BE2C (cell line): ENCODE results near the gene CILP.

Experiments
- DNase-seq: peaks from one replicate; pipeline ENCODE4 v3.0.0-alpha.2; 2020
- H3K27me3 ChIP-seq: fragments of 250-450 bp; sonication (Bioruptor Pico); 2 replicates; pipeline ENCODE4 v1.5.1; 2020; ENCODE audit warnings: mild to moderate bottlenecking
- H3K36me3 ChIP-seq: fragments of 250-450 bp; sonication (Bioruptor Pico); 2 replicates; pipeline ENCODE4 v1.5.1; 2020; ENCODE audit warnings: mild to moderate bottlenecking
- H3K4me1 ChIP-seq: fragments of 250-450 bp; sonication (Bioruptor Pico); 2 replicates; pipeline ENCODE4 v1.5.1; 2020
- H3K4me3 ChIP-seq: 2 replicates; pipeline ENCODE4 v1.5.1; 2011; ENCODE audit warnings: low read depth, low read length
- H3K9me3 ChIP-seq: fragments of 250-450 bp; sonication (Bioruptor Pico); 2 replicates; pipeline ENCODE4 v1.5.1; 2020
- TF ChIP-seq, protein P1 (sequence below): IDR thresholded peaks from 2 replicates; pipeline ENCODE4 v1.5.1; 2012; ENCODE audit warnings: mild to moderate bottlenecking, low read depth, low read length

The CILP gene

DNA sequence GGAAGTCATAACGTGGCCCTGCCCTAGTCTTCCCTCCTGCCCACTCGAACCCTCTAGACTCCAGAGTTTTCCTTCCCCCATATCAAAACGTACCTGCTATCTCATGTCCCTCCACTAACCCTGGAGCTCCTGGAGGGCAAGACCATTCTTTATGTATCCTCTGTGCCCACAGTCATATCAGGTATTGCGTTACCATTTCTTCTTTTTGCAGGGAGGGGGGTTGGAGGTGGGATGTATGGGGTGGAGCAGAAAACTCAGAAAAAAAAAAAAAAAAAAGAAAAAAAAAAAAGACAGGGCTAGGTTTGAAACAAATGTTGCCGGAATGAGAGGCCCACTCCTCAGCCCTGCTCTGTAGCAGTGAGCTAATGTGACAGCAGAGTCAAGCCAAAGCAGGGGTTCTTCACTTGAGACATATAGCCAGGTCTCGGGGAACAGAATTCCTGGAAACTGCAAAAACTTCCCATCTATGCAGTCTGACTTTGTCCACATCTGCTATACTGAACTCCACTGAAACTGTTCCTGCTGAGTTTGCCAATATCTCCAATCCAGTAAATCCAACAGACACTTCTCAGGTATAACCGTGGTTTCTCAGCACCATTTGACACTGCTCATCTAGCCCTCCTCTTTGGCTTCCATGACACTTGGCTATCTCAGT, 44.3 kb upstream of the CILP start:
- TF ChIP-seq, protein P1, sequence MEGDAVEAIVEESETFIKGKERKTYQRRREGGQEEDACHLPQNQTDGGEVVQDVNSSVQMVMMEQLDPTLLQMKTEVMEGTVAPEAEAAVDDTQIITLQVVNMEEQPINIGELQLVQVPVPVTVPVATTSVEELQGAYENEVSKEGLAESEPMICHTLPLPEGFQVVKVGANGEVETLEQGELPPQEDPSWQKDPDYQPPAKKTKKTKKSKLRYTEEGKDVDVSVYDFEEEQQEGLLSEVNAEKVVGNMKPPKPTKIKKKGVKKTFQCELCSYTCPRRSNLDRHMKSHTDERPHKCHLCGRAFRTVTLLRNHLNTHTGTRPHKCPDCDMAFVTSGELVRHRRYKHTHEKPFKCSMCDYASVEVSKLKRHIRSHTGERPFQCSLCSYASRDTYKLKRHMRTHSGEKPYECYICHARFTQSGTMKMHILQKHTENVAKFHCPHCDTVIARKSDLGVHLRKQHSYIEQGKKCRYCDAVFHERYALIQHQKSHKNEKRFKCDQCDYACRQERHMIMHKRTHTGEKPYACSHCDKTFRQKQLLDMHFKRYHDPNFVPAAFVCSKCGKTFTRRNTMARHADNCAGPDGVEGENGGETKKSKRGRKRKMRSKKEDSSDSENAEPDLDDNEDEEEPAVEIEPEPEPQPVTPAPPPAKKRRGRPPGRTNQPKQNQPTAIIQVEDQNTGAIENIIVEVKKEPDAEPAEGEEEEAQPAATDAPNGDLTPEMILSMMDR: no peak
- Histone ChIP-seq H3K9me3 (no peaks in the 10 kb centered on the region), H3K4me3 (no peak overlapping the region), H3K4me1 (no peaks in the 10 kb centered on the region), H3K27me3 (no peaks in the 10 kb centered on the region), H3K36me3 (peaks cover 14% of the 10 kb centered on the region)
- no peak for DNase-seq

DNA sequence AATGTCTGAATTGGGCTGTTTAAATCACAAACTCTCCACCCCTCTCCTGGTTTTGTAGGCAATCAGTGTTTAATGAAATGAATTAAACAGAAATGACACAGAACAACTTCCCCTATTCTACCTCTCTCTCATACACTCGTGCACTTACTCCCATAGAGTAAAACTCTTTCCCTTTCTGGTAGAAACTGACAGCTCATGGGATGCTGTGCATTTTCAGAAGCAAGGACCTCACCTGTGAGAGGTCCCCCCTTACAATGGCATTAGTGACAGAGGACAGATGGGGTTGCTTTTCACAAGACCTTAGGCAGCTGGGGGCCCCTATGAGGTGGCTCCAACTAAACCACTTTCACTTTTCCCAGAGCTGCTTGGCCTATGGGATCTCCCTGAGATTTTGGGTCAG, 43.5 kb upstream of the CILP start:
- DNase-seq: no peak
- Histone ChIP-seq H3K4me3 (no peak overlapping the region), H3K4me1 (no peaks in the 10 kb centered on the region), H3K27me3 (no peaks in the 10 kb centered on the region), H3K9me3 (no peaks in the 10 kb centered on the region), H3K36me3 (peaks cover 7% of the 10 kb centered on the region)
- TF ChIP-seq, protein P1: no peak

DNA sequence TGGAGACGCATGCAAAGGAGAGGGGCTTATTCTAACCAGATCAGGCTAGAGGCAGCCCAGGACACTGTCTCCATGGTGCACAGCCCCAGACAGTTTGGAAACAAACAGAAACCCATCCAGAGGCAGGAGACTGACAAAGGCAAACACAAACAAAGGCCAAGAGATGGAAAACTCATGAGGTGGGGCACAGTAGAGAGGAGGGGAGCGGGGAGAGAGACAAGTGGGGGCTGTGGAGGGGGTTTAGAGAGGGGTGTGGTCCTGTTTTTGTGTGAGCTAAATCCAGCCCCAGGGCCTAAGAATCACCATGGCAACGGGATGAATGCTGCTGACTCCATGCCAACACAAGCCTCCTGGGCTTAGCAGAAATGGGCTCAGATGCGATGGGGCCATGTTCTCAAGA, 43.1 kb upstream of the CILP start:
- no peak for DNase-seq
- H3K36me3 ChIP-seq: peaks cover 7% of the 10 kb centered on the region
- no peaks in the 10 kb centered on the region for H3K4me1 ChIP-seq
- H3K27me3 ChIP-seq: no peaks in the 10 kb centered on the region
- TF ChIP-seq, protein P1: no peak
- H3K4me3 ChIP-seq: no peak overlapping the region
- no peaks in the 10 kb centered on the region for H3K9me3 ChIP-seq

DNA sequence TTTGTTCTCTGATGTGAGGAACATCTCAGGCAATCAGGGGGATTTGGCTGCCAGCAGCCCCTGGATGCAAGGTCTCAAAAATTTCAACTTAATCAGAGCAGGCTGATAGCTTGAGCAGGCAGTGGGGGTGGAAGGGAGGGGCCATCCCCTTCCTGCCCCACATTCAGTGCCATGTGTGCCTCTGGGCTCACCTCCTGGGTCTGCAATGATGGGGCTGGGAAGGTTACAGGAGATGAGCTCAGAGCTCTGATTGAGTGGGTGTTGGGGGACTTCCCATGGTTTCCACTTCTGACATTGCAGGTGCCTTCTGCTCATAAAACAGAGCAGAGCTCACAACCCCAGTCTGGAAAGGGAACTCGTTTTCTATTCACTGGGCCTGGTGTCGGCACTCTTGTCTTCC, 38.4 kb upstream of the CILP start:
- no peaks in the 10 kb centered on the region for H3K4me1 ChIP-seq
- H3K27me3 ChIP-seq: no peaks in the 10 kb centered on the region
- TF ChIP-seq, protein P1: no peak
- no peak for DNase-seq
- no peaks in the 10 kb centered on the region for H3K36me3 ChIP-seq
- H3K9me3 ChIP-seq: no peaks in the 10 kb centered on the region
- H3K4me3 ChIP-seq: no peak overlapping the region

DNA sequence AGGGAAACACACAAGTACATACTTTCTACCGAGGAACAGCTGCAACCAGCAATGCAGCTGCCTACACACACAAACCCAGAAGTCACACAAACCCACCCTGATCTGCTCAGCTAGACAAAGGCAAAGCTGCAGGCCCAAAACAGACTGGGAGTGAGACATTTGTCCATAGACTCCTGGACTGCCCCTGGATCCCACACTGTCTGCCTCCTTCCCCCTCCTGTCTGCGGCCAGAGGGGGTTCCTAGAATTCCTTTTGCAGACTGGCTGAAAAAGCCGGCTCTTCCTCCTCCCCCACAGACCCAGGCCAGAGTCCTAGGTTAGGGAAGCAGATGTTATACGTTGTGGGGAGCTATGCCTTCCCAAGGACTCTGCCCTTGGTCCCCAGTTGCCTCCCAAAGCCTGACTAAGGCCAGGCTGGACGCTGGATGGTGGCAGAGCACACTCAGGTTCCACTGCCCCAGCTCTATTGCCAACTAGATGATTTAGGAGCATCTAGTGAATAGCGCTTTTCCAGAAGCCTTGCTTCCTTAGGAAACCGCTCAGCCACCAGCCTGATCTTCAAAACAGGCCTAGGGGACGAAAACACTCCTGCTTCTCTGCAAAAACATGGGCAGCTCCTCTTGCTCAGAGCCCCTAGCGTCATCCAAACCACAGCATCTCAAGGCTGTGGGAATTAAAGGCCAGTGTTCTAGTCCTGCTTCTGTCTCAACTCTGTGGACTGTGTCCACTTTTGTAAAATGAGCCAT, 37.4 kb upstream of the CILP start:
- DNase-seq: no peak
- no peaks in the 10 kb centered on the region for H3K27me3 ChIP-seq
- H3K36me3 ChIP-seq: no peaks in the 10 kb centered on the region
- no peaks in the 10 kb centered on the region for H3K4me1 ChIP-seq
- H3K4me3 ChIP-seq: no peak overlapping the region
- TF ChIP-seq, protein P1: no peak
- no peaks in the 10 kb centered on the region for H3K9me3 ChIP-seq

DNA sequence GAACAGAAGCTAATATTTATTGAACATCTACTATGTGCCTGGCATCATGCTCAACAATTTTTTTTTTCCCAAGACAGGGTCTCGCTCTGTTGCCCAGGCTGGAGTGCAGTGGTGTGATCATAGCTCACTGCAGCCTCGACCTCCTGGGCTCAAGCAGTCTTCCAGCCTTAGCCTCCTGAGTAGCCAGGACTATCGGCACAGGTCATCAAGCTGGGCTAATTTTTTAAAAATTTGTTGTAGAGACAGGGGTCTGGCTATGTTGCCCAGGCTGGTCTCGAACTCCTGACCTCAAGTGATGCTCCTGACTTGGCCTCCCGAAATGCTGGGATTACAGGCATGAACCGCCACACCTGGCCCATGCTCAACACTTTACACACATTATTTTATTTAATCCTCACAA, 35.7 kb upstream of the CILP start:
- no peaks in the 10 kb centered on the region for H3K27me3 ChIP-seq
- H3K4me3 ChIP-seq: no peak overlapping the region
- TF ChIP-seq, protein P1: no peak
- no peaks in the 10 kb centered on the region for H3K9me3 ChIP-seq
- DNase-seq: no peak
- H3K4me1 ChIP-seq: no peaks in the 10 kb centered on the region
- no peaks in the 10 kb centered on the region for H3K36me3 ChIP-seq
